HEK293 (cell line): ENCODE data around the gene AARS2.
A peak's percentile ranks its signal among the peaks of the same experiment; 100 is the strongest.

Experiments used
- CTCF ChIA-PET: fragments of 350-600 bp; formaldehyde crosslinking; extraction: SDS; loops from one replicate; lab custom pipeline; 2021; ENCODE audit warnings: antibody characterized with exemption; lab: Yijun Ruan, JAX
- POLR2A ChIA-PET: fragments of 300-600 bp; formaldehyde crosslinking; extraction: SDS; loops from one replicate; lab custom pipeline; 2020; ENCODE audit warnings: antibody characterized with exemption, inconsistent platforms; lab: Yijun Ruan, JAX
- H3K27ac ChIP-seq: fragments of 200-500 bp; sonication (Bioruptor generic); 2 replicates; pipeline ENCODE4 v1.5.1; 2014; ENCODE audit warnings: low read depth, low read length, control low read depth, inconsistent platforms; ENCODE audit errors: extremely low read depth
- H3K36me3 ChIP-seq, 2 experiments: fragments of 200-500 bp in 1 of 2; sonication (Bioruptor generic) in 1 of 2; 1 replicate in 1 of 2; 2 replicates in 1 of 2; pipeline ENCODE4 v1.5.1; 2014 to 2017; ENCODE audit warnings: inconsistent platforms in 2 of 2, low read length in 2 of 2; ENCODE audit not compliant: control insufficient read depth in 2 of 2, insufficient read depth in 1 of 2
- H3K4me1 ChIP-seq: fragments of 200-500 bp; sonication (Bioruptor generic); 2 replicates; pipeline ENCODE4 v1.5.1; 2014; ENCODE audit warnings: mild to moderate bottlenecking, low read length, inconsistent platforms; ENCODE audit not compliant: control insufficient read depth, insufficient read depth
- H3K4me3 ChIP-seq: 2 replicates; pipeline ENCODE4 v1.5.1; 2011; ENCODE audit warnings: low read depth, mild to moderate bottlenecking, control low read depth, low read length, moderate library complexity
- H3K9me3 ChIP-seq: fragments of 200-500 bp; sonication (Bioruptor generic); 2 replicates; pipeline ENCODE4 v1.5.1; 2014; ENCODE audit warnings: low read depth, low read length, inconsistent platforms; ENCODE audit not compliant: control insufficient read depth, insufficient read depth
- GLI2 ChIP-seq: fragments of 450-650 bp; formaldehyde crosslinking; IDR thresholded peaks from 2 replicates; pipeline ENCODE4; 2017; ENCODE audit warnings: missing biosample characterization, missing genetic modification characterization, low read depth, borderline replicate concordance
- HOXD13 ChIP-seq: sonication (generic); formaldehyde crosslinking; IDR thresholded peaks from 2 replicates; pipeline ENCODE4 v1.8.0; 2022; ENCODE audit warnings: missing genetic modification reagents, borderline replicate concordance
- YY1 ChIP-seq: fragments of 450-650 bp; formaldehyde crosslinking; IDR thresholded peaks from 2 replicates; pipeline ENCODE4 v1.5.1; 2018; ENCODE audit warnings: missing biosample characterization, missing genetic modification characterization
- ZNF2 ChIP-seq: fragments of 450-650 bp; formaldehyde crosslinking; IDR thresholded peaks from 2 replicates; pipeline ENCODE4 v1.5.1; 2016; ENCODE audit warnings: missing biosample characterization, missing genetic modification characterization
- ZNF214 ChIP-seq: fragments of 450-650 bp; formaldehyde crosslinking; IDR thresholded peaks from 2 replicates; pipeline ENCODE4 v1.5.1; 2017; ENCODE audit warnings: missing biosample characterization, mild to moderate bottlenecking, missing genetic modification characterization, borderline replicate concordance
- ZNF23 ChIP-seq: fragments of 450-650 bp; formaldehyde crosslinking; IDR thresholded peaks from 2 replicates; pipeline ENCODE4 v1.5.1; 2016; ENCODE audit warnings: missing biosample characterization, missing genetic modification characterization, borderline replicate concordance
- ZNF549 ChIP-seq: fragments of 450-650 bp; IDR thresholded peaks from 2 replicates; pipeline ENCODE4 v1.5.1; 2018; ENCODE audit warnings: missing biosample characterization, missing genetic modification characterization, mild to moderate bottlenecking, inconsistent platforms, moderate library complexity
- ZNF558 ChIP-seq: fragments of 450-650 bp; formaldehyde crosslinking; IDR thresholded peaks from 2 replicates; pipeline ENCODE4 v1.5.1; 2016; ENCODE audit warnings: missing biosample characterization, missing genetic modification characterization
- ZNF600 ChIP-seq: fragments of 450-650 bp; formaldehyde crosslinking; IDR thresholded peaks from 2 replicates; pipeline ENCODE4 v1.5.1; 2016; ENCODE audit warnings: missing biosample characterization, missing genetic modification characterization
- ZNF621 ChIP-seq: fragments of 450-650 bp; formaldehyde crosslinking; IDR thresholded peaks from 2 replicates; pipeline ENCODE4 v1.5.1; 2017; ENCODE audit warnings: missing biosample characterization, missing genetic modification characterization
- ZNF660 ChIP-seq: fragments of 450-650 bp; IDR thresholded peaks from 2 replicates; pipeline ENCODE4 v1.5.1; 2018; ENCODE audit warnings: missing biosample characterization, mild to moderate bottlenecking, missing genetic modification characterization
- TF ChIP-seq, protein P1 (sequence below): fragments of 450-650 bp; formaldehyde crosslinking; IDR thresholded peaks from 2 replicates; pipeline ENCODE4 v1.5.1; 2017; ENCODE audit warnings: missing biosample characterization, missing genetic modification characterization
- TF ChIP-seq, protein P2 (sequence below): fragments of 450-650 bp; formaldehyde crosslinking; IDR thresholded peaks from 2 replicates; pipeline ENCODE4 v1.5.1; 2016; ENCODE audit warnings: missing biosample characterization, missing genetic modification characterization, borderline replicate concordance
- TF ChIP-seq, protein P3 (sequence below): fragments of 450-650 bp; formaldehyde crosslinking; IDR thresholded peaks from 2 replicates; pipeline ENCODE4 v1.5.1; 2016; ENCODE audit warnings: missing biosample characterization, missing genetic modification characterization
- TF ChIP-seq, protein P4 (sequence below): fragments of 450-650 bp; formaldehyde crosslinking; IDR thresholded peaks from 2 replicates; pipeline ENCODE4 v1.5.1; 2016; ENCODE audit warnings: missing biosample characterization, missing genetic modification characterization
- TF ChIP-seq, protein P5 (sequence below): fragments of 450-650 bp; formaldehyde crosslinking; IDR thresholded peaks from 2 replicates; pipeline ENCODE4 v1.5.1; 2016; ENCODE audit warnings: missing biosample characterization, missing genetic modification characterization
- TF ChIP-seq, protein P6 (sequence below): fragments of 450-650 bp; formaldehyde crosslinking; IDR thresholded peaks from 2 replicates; pipeline ENCODE4 v1.5.1; 2016; ENCODE audit warnings: missing biosample characterization, missing genetic modification characterization
- TF ChIP-seq, protein P7 (sequence below): fragments of 450-650 bp; formaldehyde crosslinking; IDR thresholded peaks from 2 replicates; pipeline ENCODE4 v1.5.1; 2016; ENCODE audit warnings: missing biosample characterization, missing genetic modification characterization

Gene AARS2

DNA sequence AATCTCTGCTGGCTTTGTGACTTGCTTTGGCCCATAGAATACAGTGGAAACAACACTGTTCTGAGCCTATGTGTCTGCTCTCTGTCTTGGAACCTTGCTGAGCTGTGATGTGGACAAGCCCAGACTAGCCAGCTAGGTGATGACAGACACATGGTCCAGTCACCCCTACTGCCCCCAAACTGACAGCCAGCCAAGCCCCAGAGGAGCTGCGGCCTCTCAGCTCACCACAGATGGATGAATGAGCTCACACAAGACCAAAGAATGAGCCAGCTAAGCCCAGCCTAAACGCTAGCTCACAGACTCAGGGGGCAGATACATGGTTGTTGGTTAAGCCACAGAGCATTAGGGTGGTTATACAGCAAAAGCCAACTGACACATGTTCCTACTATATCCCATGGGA, 4.1 kb downstream of the AARS2 start:
- TF ChIP-seq ZNF600 (tag by site-specific recombination): peak; percentile 37; the same call in 1 of the 2 replicates
- TF ChIP-seq GLI2 (tag by site-specific recombination): no peak
- H3K4me3 ChIP-seq: no peak overlapping the region
- no peaks in the 10 kb centered on the region for H3K9me3 ChIP-seq
- POLR2A ChIA-PET: interaction anchor here (0.8 to 2.3 kb wide), 4 partner anchors 10 to 52 kb away, joined by 3 to 9 read pairs (median 5); no protein-coding TSS in a partner anchor
- CTCF ChIA-PET: interaction anchor here (0.6 to 8.8 kb wide), 7 partner anchors 11 to 209 kb away, joined by 3 to 89 read pairs (median 3); partner anchors contain the start of gene TMEM151B
- H3K36me3 ChIP-seq: peaks cover 15 to 81% of the 10 kb centered on the region in 2 experiments
- H3K4me1 ChIP-seq: peaks cover 5% of the 10 kb centered on the region; the same call in 1 of the 2 replicates
- no peak overlapping the region for H3K27ac ChIP-seq

DNA sequence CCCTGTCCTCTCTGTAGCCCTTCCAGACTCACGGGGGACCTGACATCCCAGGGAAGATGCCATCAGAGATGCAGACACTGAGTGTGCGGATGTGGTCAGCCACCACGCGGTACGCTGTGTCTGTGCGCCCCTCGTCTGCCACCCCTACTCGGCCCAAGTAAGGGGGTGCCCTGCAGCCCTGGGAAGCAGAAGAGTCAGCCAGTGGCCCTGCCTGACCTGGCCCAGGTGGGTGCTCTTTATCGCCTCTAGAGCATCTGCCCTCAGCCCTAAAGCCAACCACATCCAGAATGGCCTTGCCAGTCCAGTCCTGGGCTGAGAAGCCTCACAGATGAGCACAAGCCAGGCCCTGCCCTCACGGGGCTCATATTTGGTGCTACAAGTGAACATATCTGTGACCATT, 5.9 kb downstream of the AARS2 start:
- TF ChIP-seq, protein P1, sequence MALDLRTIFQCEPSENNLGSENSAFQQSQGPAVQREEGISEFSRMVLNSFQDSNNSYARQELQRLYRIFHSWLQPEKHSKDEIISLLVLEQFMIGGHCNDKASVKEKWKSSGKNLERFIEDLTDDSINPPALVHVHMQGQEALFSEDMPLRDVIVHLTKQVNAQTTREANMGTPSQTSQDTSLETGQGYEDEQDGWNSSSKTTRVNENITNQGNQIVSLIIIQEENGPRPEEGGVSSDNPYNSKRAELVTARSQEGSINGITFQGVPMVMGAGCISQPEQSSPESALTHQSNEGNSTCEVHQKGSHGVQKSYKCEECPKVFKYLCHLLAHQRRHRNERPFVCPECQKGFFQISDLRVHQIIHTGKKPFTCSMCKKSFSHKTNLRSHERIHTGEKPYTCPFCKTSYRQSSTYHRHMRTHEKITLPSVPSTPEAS: no peak
- TF ChIP-seq ZNF558 (tag by site-specific recombination): no peak
- no peak for TF ChIP-seq YY1 (tag by site-specific recombination)
- TF ChIP-seq ZNF23 (tag by site-specific recombination): no peak
- TF ChIP-seq ZNF549 (tag by site-specific recombination): no peak
- TF ChIP-seq, protein P2, sequence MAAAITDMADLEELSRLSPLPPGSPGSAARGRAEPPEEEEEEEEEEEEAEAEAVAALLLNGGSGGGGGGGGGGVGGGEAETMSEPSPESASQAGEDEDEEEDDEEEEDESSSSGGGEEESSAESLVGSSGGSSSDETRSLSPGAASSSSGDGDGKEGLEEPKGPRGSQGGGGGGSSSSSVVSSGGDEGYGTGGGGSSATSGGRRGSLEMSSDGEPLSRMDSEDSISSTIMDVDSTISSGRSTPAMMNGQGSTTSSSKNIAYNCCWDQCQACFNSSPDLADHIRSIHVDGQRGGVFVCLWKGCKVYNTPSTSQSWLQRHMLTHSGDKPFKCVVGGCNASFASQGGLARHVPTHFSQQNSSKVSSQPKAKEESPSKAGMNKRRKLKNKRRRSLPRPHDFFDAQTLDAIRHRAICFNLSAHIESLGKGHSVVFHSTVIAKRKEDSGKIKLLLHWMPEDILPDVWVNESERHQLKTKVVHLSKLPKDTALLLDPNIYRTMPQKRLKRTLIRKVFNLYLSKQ (tag by site-specific recombination): no peak
- no peak for TF ChIP-seq ZNF660
- TF ChIP-seq ZNF214 (tag by site-specific recombination): no peak
- TF ChIP-seq, protein P3, sequence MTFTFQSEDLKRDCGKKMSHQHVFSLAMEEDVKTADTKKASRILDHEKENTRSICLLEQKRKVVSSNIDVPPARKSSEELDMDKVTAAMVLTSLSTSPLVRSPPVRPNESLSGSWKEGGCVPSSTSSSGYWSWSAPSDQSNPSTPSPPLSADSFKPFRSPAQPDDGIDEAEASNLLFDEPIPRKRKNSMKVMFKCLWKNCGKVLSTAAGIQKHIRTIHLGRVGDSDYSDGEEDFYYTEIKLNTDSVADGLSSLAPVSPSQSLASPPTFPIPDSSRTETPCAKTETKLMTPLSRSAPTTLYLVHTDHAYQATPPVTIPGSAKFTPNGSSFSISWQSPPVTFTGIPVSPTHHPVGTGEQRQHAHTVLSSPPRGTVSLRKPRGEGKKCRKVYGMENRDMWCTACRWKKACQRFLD (tag by site-specific recombination): no peak
- TF ChIP-seq, protein P4, sequence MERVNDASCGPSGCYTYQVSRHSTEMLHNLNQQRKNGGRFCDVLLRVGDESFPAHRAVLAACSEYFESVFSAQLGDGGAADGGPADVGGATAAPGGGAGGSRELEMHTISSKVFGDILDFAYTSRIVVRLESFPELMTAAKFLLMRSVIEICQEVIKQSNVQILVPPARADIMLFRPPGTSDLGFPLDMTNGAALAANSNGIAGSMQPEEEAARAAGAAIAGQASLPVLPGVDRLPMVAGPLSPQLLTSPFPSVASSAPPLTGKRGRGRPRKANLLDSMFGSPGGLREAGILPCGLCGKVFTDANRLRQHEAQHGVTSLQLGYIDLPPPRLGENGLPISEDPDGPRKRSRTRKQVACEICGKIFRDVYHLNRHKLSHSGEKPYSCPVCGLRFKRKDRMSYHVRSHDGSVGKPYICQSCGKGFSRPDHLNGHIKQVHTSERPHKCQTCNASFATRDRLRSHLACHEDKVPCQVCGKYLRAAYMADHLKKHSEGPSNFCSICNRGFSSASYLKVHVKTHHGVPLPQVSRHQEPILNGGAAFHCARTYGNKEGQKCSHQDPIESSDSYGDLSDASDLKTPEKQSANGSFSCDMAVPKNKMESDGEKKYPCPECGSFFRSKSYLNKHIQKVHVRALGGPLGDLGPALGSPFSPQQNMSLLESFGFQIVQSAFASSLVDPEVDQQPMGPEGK (tag by site-specific recombination): no peak
- no peak for TF ChIP-seq ZNF621 (tag by site-specific recombination)
- TF ChIP-seq ZNF2 (tag by site-specific recombination): no peak
- TF ChIP-seq, all 188 proteins: peak for 0
- Histone ChIP-seq H3K36me3 (peaks cover 21 to 100% of the 10 kb centered on the region in 2 experiments), H3K9me3 (no peaks in the 10 kb centered on the region), H3K27ac (no peak overlapping the region), H3K4me3 (no peak overlapping the region), H3K4me1 (peaks cover 3% of the 10 kb centered on the region; the same call in 1 of the 2 replicates)
- CTCF ChIA-PET: interaction anchor here (1.5 to 8.8 kb wide), 5 partner anchors 12 to 39 kb away, joined by 3 to 117 read pairs (median 30); partner anchors contain the start of gene TMEM151B
- POLR2A ChIA-PET: interaction anchor here (0.5 to 3.5 kb wide), 4 partner anchors 9 to 100 kb away, joined by 3 to 20 read pairs (median 6); no protein-coding TSS in a partner anchor

DNA sequence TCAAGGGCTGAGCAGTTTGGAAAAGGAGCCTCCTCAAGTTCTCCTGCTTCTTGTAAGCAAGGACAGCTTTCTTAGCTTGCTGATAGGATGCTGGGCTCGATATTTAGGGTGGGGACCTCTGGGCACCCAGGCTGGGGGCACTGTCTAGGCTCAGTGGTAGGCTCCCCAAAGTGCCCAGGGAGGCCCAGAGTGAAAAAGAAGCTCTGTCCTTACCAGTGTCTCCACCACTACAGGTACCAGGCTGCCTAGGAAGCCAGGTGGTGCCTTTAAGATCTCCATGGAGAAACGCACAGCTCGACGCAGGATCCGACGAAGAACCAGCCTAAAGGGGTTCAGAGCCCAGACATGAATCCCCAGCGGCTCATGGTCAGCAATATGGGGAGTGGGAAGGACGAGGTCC, 6.4 kb downstream of the AARS2 start:
- ChIA-PET POLR2A (interaction anchor here (1.3 to 3.5 kb wide), 5 partner anchors 9 to 39 kb away, joined by 3 to 20 read pairs (median 9); no protein-coding TSS in a partner anchor), CTCF (interaction anchor here (1.5 to 7.1 kb wide), 5 partner anchors 11 to 52 kb away, joined by 3 to 117 read pairs (median 24); partner anchors contain the start of gene TMEM151B)
- no peak overlapping the region for H3K4me3 ChIP-seq
- no peaks in the 10 kb centered on the region for H3K4me1 ChIP-seq
- no peaks in the 10 kb centered on the region for H3K9me3 ChIP-seq
- peaks cover 21 to 100% of the 10 kb centered on the region in 2 experiments for H3K36me3 ChIP-seq
- H3K27ac ChIP-seq: no peak overlapping the region
- TF ChIP-seq HOXD13 (CRISPR knock-in tag): no peak
- TF ChIP-seq, protein P5, sequence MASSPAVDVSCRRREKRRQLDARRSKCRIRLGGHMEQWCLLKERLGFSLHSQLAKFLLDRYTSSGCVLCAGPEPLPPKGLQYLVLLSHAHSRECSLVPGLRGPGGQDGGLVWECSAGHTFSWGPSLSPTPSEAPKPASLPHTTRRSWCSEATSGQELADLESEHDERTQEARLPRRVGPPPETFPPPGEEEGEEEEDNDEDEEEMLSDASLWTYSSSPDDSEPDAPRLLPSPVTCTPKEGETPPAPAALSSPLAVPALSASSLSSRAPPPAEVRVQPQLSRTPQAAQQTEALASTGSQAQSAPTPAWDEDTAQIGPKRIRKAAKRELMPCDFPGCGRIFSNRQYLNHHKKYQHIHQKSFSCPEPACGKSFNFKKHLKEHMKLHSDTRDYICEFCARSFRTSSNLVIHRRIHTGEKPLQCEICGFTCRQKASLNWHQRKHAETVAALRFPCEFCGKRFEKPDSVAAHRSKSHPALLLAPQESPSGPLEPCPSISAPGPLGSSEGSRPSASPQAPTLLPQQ (tag by site-specific recombination): no peak
- TF ChIP-seq, protein P6, sequence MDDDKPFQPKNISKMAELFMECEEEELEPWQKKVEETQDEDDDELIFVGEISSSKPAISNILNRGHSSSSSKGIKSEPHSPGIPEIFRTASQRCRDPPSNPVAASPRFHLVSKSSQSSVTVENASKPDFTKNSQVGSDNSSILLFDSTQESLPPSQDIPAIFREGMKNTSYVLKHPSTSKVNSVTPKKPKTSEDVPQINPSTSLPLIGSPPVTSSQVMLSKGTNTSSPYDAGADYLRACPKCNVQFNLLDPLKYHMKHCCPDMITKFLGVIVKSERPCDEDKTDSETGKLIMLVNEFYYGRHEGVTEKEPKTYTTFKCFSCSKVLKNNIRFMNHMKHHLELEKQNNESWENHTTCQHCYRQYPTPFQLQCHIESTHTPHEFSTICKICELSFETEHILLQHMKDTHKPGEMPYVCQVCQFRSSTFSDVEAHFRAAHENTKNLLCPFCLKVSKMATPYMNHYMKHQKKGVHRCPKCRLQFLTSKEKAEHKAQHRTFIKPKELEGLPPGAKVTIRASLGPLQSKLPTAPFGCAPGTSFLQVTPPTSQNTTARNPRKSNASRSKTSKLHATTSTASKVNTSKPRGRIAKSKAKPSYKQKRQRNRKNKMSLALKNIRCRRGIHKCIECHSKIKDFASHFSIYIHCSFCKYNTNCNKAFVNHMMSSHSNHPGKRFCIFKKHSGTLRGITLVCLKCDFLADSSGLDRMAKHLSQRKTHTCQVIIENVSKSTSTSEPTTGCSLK (tag by site-specific recombination): no peak
- TF ChIP-seq, protein P7, sequence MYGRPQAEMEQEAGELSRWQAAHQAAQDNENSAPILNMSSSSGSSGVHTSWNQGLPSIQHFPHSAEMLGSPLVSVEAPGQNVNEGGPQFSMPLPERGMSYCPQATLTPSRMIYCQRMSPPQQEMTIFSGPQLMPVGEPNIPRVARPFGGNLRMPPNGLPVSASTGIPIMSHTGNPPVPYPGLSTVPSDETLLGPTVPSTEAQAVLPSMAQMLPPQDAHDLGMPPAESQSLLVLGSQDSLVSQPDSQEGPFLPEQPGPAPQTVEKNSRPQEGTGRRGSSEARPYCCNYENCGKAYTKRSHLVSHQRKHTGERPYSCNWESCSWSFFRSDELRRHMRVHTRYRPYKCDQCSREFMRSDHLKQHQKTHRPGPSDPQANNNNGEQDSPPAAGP: no peak
